GM12873 (cell line): Measurements from ENCODE around the gene SNX20.

ENCODE experiments used
- CTCF ChIP-seq: IDR thresholded peaks from 2 replicates; pipeline ENCODE4 v1.5.1; 2012; ENCODE audit warnings: low read depth, mild to moderate bottlenecking, moderate library complexity, low read length, control low read depth; ENCODE audit not compliant: insufficient read depth; ENCODE audit errors: missing control alignments

SNX20 gene

GRCh38 chr16:50630394-50631020 lies 50.6 kb downstream of the SNX20 start:
- no peak for TF ChIP-seq CTCF

DNA sequence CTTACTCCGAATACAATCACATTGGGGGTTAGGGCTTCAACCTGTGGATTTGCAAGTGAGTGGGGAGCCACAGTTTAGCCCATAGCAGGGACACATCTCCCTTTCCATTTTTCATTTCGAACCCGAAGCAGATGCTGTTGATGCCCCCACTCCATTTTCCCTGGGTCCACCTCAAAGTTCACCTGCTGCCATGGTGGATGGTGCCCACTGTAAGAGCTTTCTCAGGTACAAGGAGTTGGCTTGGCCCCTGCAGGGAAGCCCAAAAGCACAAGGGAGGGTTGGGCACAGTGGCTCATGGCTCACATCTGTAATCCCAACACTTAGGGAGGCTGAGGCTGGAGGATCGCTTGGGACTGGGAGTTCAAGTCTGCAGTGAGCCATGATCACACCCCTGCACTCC lies 51.8 kb downstream of the SNX20 start:
- TF ChIP-seq CTCF, result no peak

- no peak for TF ChIP-seq CTCF
These were observed 52.8 kb downstream of the SNX20 start for GRCh38 chr16:50628156-50628802.

DNA sequence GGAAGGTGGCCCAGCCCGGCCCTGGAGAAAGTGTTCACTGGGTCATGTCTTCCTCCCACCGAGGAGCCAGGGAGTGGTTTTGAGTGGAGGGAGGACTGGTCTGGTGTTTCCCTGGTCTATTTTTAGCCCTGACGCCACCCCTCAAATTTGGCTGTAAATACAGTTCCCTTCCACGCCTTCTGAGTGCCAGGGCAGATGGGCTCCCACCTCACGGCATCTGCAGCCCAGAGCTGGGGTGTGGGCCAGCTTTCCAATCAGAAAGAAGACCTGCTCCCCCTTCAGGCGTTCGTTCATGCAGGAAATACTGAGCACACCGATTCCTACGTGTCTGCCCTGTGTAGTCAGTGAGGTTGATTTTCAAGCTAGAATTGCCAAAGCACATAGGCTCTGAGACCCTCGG lies 53.7 kb downstream of the SNX20 start:
- TF ChIP-seq CTCF, result peak; percentile 46

DNA sequence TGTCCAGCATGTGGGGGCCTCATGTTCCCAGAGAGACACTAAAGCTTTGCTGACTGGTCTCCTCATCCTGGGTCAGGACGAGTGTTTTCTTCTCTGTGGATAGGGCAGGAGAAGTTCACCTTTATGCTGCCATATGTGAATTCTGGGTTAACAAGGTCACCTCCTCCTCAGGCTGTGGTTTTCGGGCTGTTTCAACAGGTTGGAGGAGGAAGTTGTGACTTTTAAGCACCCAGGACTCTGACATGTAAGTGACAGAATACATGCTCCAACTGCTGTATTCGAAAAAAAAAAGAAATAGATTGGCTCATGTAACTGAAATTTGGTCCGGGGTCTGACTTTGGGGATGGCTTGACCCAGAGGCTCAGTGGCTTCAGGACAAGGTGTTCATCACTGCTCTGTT lies 54.2 kb downstream of the SNX20 start:
- TF ChIP-seq CTCF, result no peak

GRCh38 chr16:50625374-50625773 lies 55.7 kb downstream of the SNX20 start:
- TF ChIP-seq CTCF, result no peak

- no peak for TF ChIP-seq CTCF
These were observed 56.6 kb downstream of the SNX20 start for GRCh38 chr16:50624449-50624970.
